Left lung (tissue), 10 donors: Measurements from ENCODE around the gene ZNF333. TPM values are rescaled to one million over a fixed set of nuclear protein-coding genes. Genes with fewer than 3 reads are reported as not detected.
A peak's percentile ranks its signal among the peaks of the same experiment; 100 is the strongest.
"Not testable (repeated sequence)": the region's sequence is repeated elsewhere in the genome, so short reads cannot be mapped to it uniquely, and the experiment has no call there.

Experiments
- ATAC-seq: fragments of 200-7000 bp; cut with Tn5 transposase; one replicate; pipeline ENCODE4 v1.9.1; 2020; ENCODE audit warnings: moderate library complexity
- DNase-seq, 4 donors: peaks; one replicate each; pipeline ENCODE4 v3.0.0-alpha.2; 2013 to 2020
- H3K27ac ChIP-seq, 2 donors: fragments of 200-600 bp; sonication (generic) in 1 of 2; one replicate each; pipeline versions ENCODE4 v1.5.0 to v1.8.0; 2020 to 2021
- H3K27me3 ChIP-seq, 2 donors: fragments of 200-600 bp; sonication (generic) in 1 of 2; one replicate each; pipeline versions ENCODE4 v1.5.0 to v1.8.0; 2020 to 2021
- H3K36me3 ChIP-seq, 2 donors: fragments of 200-600 bp; sonication (generic) in 1 of 2; one replicate each; pipeline versions ENCODE4 v1.5.0 to v1.8.0; 2020 to 2021
- H3K4me1 ChIP-seq, 2 donors: fragments of 200-600 bp; one replicate each; pipeline ENCODE4 v1.8.0; 2021
- H3K4me3 ChIP-seq, 2 donors: fragments of 200-600 bp; sonication (generic) in 1 of 2; one replicate each; pipeline versions ENCODE4 v1.5.0 to v1.8.0; 2020 to 2021; ENCODE audit warnings: mild to moderate bottlenecking in 1 of 2
- H3K9me3 ChIP-seq, 2 donors: fragments of 200-600 bp; sonication (generic) in 1 of 2; one replicate each; pipeline versions ENCODE4 v1.5.0 to v1.8.0; 2020 to 2021
- CTCF ChIP-seq, 2 donors: fragments of 200-600 bp; sonication (generic) in 1 of 2; IDR thresholded peaks; one replicate each; pipeline versions ENCODE4 v1.5.0 to v1.8.0; 2021; ENCODE audit warnings: antibody characterized with exemption in 2 of 2
- intact Hi-C, 2 donors: fragments of 100-400 bp; cut with DNase I; formaldehyde crosslinking; loops; one replicate each; pipeline versions ENCODE4 v1.11.2 to v1.14.2; 2022
- polyA plus RNA-seq, 6 donors: library from polyadenylated mRNA; unstranded; fragments of 120-200 nt; gene quantifications; one replicate each; pipeline ENCODE4 v1.2.1, GENCODE V29; 2013; ENCODE audit not compliant: insufficient read length in 6 of 6
- total RNA-seq, 2 donors: library from RNA; stranded (reverse); fragmentation: NEBNext Ultra II Directional; extraction: Animal tissue kit (Norgen Biotek cat#: 25700); gene quantifications; one replicate each; pipeline ENCODE4 v1.2.1, GENCODE V29; 2021
- donor health status: DM: no; HTN: yes; CAD: no.
- donor health status: DM: no; HTN: no; CAD: no.

ZNF333 gene
- total and polyA plus RNA-seq, 8 donors: 11.7 to 38.7 (median 35.6) TPM

- peaks cover 0 to 44% of the 10 kb centered on the region in 2 donors for H3K36me3 ChIP-seq
- no peak for TF ChIP-seq CTCF (IDR thresholded peaks at IDR 0.05)
- DNase-seq (no peak), ATAC-seq (no peak)
- H3K9me3 ChIP-seq: no peaks in the 10 kb centered on the region
- peaks cover 0 to 20% of the 10 kb centered on the region in 2 donors for H3K4me1 ChIP-seq
- H3K27ac ChIP-seq: no peak overlapping the region
- peaks cover 0 to 61% of the 10 kb centered on the region in 2 donors for H3K27me3 ChIP-seq
- peak overlapping the region in 1 of 2 donors; percentile 66 for H3K4me3 ChIP-seq
- intact Hi-C loops: no loop called here
Observed at GRCh38 chr19:14774373-14774772, 84.5 kb downstream of the ZNF333 start.

GRCh38 chr19:14775326-14775725 is 85.5 kb downstream of the ZNF333 start:
- peaks cover 0 to 34% of the 10 kb centered on the region in 2 donors for H3K36me3 ChIP-seq
- peak overlapping the region in 1 of 2 donors; percentile 66 for H3K4me3 ChIP-seq
- H3K27ac ChIP-seq: peak overlapping the region in 1 of 2 donors; percentile 83
- DNase-seq, H3K9me3 ChIP-seq, ATAC-seq, intact Hi-C loops: not testable (repeated sequence)
- H3K4me1 ChIP-seq: peaks cover 0 to 20% of the 10 kb centered on the region in 2 donors
- H3K27me3 ChIP-seq: peaks cover 0 to 67% of the 10 kb centered on the region in 2 donors

GRCh38 chr19:14775869-14776586 is 86.2 kb downstream of the ZNF333 start:
- Histone ChIP-seq H3K4me1 (peaks cover 0 to 20% of the 10 kb centered on the region in 2 donors), H3K36me3 (peaks cover 0 to 27% of the 10 kb centered on the region in 2 donors), H3K27me3 (peaks cover 0 to 73% of the 10 kb centered on the region in 2 donors), H3K4me3 (peak overlapping the region; percentile 15 to 66), H3K9me3 (no peaks in the 10 kb centered on the region), H3K27ac (peak overlapping the region in 1 of 2 donors; percentile 83)
- ATAC-seq (peak; percentile 47), DNase-seq (peak in 2 of 4 donors; percentile 64 to 93)
- TF ChIP-seq CTCF (IDR thresholded peaks at IDR 0.05): no peak
- intact Hi-C loops: no loop called here

GRCh38 chr19:14777645-14778044 is 87.8 kb downstream of the ZNF333 start:
- H3K4me3 ChIP-seq, H3K9me3 ChIP-seq, ATAC-seq, DNase-seq, intact Hi-C loops, H3K27ac ChIP-seq: not testable (repeated sequence)
- Histone ChIP-seq H3K36me3 (peaks cover 0 to 11% of the 10 kb centered on the region in 2 donors), H3K4me1 (peaks cover 0 to 22% of the 10 kb centered on the region in 2 donors), H3K27me3 (peaks cover 0 to 83% of the 10 kb centered on the region in 2 donors)

GRCh38 chr19:14778110-14778845 is 88.4 kb downstream of the ZNF333 start, which contains the start of gene ADGRE2:
ADGRE2 (minus strand) TSS chr19:14778560; CDS start chr19:14776756, 1,804 bp downstream.
- H3K27ac ChIP-seq, ATAC-seq, H3K36me3 ChIP-seq, DNase-seq, H3K4me3 ChIP-seq, H3K9me3 ChIP-seq, intact Hi-C loops: not testable (repeated sequence)
- H3K4me1 ChIP-seq: peaks cover 0 to 28% of the 10 kb centered on the region in 2 donors
- peaks cover 0 to 85% of the 10 kb centered on the region in 2 donors for H3K27me3 ChIP-seq

GRCh38 chr19:14779151-14779550 is 89.3 kb downstream of the ZNF333 start:
- Histone ChIP-seq H3K4me1 (peaks cover 0 to 35% of the 10 kb centered on the region in 2 donors), H3K36me3 (no peaks in the 10 kb centered on the region), H3K4me3 (no peak overlapping the region), H3K27me3 (peaks cover 0 to 86% of the 10 kb centered on the region in 2 donors), H3K9me3 (no peaks in the 10 kb centered on the region), H3K27ac (no peak overlapping the region)
- intact Hi-C loops: no loop called here
- DNase-seq (no peak), ATAC-seq (no peak)
- TF ChIP-seq CTCF (IDR thresholded peaks at IDR 0.05): no peak

GRCh38 chr19:14780622-14781225 is 90.9 kb downstream of the ZNF333 start:
- not testable (repeated sequence) for H3K36me3 ChIP-seq, H3K9me3 ChIP-seq, ATAC-seq, DNase-seq, H3K27ac ChIP-seq, H3K4me3 ChIP-seq
- intact Hi-C loops: loop anchor here in 1 of 2 donors (10.0 kb wide), 1 partner anchor 114 kb away; no protein-coding TSS in a partner anchor
- H3K27me3 ChIP-seq: peaks cover 0 to 77% of the 10 kb centered on the region in 2 donors
- peaks cover 0 to 38% of the 10 kb centered on the region in 2 donors for H3K4me1 ChIP-seq

- intact Hi-C loops: loop anchor here in 1 of 2 donors (10.0 kb wide), 1 partner anchor 113 kb away; no protein-coding TSS in a partner anchor
Observed at GRCh38 chr19:14781713-14782536, 92.1 kb downstream of the ZNF333 start.

More at GRCh38 chr19:14781713-14782536, 92.1 kb downstream of the ZNF333 start:
- H3K36me3 ChIP-seq, H3K9me3 ChIP-seq, H3K27ac ChIP-seq, ATAC-seq, DNase-seq, H3K4me3 ChIP-seq: not testable (repeated sequence)
- peaks cover 0 to 73% of the 10 kb centered on the region in 2 donors for H3K27me3 ChIP-seq
- peaks cover 0 to 49% of the 10 kb centered on the region in 2 donors for H3K4me1 ChIP-seq
